GM18861 (cell line): ENCODE results near the gene SLC1A2.

Experiments
- ATAC-seq: cut with Tn5 transposase; IDR thresholded peaks from one replicate; pipeline ENCODE4 v1.9.1; 2021; ENCODE audit not compliant: unreplicated experiment

SLC1A2 gene

GRCh38 chr11:35414311-35414710, 5.0 kb downstream of the SLC1A2 start:
- ATAC-seq, result no peak

DNA sequence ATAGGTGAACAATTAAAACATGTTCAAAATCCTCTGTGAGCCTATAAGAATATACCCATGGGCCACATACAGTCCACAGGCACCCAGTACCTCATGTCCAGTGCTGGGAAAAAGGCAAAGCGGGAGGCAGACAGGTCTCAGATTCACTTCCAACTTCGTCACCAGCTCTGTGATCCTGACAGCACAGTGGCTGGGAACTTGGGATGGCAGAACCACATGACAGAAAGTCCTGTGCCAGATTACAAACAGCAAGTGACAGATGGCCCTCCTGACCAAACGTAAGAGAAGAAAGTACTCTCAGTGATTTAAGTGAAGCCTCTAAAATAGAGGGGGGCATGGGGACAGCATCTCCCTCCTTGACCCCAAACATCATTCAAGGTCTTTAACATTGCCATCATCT, 5.8 kb downstream of the SLC1A2 start:
- ATAC-seq, result no peak

- no peak for ATAC-seq
Measured at GRCh38 chr11:35412285-35412684, 7.1 kb downstream of the SLC1A2 start.

GRCh38 chr11:35407041-35407440, 12.3 kb downstream of the SLC1A2 start:
- ATAC-seq, result no peak

- ATAC-seq, result no peak
Measured at GRCh38 chr11:35404388-35404775, 15.0 kb downstream of the SLC1A2 start.

DNA sequence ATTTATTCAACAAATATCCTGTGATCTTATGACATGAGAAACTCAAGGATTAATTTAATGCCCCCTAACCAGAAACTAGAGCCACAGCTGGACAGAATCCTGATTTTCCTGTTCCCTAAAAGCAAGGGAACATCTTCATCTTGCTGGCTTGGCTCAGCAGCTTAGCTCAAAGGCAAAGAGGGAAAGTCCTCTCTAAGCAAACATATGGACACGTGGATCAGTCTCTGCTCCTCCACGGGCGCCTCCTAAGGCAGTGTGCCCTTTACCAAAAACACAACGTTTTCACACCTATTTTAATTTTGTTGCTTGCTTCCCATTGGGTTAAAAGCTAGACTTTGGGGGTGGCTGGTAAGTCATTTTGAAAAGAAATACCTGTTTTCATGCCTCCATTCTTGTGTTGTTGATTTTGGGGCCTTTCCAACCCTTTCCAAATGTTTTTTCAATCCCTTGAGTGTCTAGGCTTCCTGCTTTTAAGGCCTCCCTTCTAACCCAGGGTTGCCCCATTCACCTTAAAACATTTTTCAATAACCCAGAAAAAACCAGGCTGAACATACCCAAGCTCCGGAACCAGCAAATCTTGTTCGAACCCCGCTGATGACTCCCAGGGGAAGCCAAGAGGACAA, 15.5 kb downstream of the SLC1A2 start:
- ATAC-seq, result no peak

DNA sequence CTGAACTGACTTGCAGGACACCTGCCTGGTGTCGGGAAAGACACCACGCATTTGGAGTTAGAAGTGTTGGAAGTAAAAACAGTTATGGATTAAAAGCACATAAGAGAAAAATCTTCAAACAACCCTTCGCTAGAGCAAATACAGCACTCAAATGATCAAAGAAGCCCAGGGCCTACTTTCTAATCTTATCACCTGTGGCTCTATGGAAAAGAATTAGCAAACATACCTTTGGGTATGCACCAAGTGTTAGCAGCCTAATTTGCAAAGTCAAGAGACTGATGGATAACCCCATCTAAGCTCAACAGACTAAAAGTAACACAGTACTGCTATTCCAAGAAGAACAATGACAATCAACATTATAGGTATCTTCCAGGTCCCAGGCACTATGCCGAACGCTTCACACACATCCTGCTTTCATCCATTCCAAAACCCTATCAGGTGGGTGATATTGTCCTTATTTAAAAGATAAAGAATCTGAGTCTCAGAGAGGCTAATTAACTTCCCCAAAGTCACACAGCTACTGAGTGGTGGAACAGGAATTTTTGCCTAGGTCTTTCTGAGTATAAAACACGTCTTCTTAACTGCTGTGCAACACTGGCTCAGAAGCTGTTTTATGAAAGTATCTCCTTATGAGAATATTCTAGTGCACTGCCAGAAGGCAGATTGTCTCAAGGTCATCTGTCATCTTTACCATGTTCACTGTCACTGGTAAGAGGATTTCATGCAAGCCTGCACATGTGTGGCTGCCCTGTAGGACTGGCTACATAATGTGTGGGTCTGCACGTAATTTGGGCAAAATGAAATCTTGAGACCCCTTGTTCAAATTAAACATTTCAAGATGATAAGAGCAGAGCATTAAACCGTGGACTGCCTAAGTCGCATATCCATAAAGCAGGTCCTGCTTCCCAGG, 16.4 kb downstream of the SLC1A2 start:
- ATAC-seq, result no peak

DNA sequence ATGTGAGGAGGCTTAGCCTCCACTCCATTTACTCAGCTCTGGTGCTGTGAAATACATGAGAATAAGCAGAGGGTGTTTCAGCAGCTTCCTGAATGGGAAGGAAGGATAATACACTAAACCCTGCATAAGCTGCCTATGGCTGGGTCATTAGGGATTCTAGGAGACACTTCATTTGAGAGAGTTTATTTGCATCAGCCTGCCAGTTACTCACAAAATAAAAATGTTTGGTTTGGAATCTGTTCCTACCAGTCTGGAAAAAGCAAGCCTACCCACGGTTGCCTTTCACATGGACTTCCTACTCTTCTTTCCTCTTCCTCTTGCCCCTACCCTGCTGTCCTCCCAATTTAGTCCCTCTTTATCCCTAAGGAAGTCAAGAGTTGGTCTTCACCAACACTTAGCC, 20.5 kb downstream of the SLC1A2 start:
- no peak for ATAC-seq

GRCh38 chr11:35394941-35395340, 24.4 kb downstream of the SLC1A2 start:
- no peak for ATAC-seq

GRCh38 chr11:35393098-35393497, 26.3 kb downstream of the SLC1A2 start:
- no peak for ATAC-seq

DNA sequence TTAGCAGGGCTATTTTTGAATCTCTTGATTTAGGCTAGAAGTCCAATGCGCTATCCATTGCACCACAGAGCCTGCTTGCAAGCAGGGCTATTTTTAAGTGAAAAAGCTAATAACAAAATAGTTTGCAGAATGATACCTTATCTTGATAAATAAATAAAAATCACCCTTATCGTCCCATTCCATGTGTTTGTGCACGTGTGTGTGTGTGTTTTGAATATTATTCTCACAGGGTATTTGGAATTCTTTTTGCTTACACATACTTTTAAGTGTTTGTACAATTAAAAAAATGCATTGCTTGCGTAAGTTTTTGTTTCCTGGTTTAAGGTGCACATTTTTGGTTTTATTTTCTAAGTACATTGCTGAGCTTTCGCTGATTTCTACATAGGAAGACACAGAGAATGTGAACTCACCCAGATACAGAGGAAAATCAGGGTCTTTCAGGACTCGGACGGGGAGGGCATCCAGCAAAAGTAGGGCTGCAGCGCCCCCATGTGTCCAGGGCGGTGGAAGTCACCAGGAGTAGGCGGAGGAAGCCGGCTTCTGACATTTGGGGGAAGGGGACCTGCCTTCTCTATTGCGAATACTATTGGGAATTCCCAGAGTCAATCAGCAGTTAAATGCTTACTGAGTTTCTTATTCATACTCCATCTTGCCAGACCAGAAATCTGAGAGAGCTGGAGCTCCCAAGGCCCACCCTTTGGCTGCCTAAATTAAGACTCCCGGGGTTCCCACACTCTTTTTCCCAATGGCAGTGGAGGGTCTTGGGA, 27.3 kb downstream of the SLC1A2 start:
- no peak for ATAC-seq

DNA sequence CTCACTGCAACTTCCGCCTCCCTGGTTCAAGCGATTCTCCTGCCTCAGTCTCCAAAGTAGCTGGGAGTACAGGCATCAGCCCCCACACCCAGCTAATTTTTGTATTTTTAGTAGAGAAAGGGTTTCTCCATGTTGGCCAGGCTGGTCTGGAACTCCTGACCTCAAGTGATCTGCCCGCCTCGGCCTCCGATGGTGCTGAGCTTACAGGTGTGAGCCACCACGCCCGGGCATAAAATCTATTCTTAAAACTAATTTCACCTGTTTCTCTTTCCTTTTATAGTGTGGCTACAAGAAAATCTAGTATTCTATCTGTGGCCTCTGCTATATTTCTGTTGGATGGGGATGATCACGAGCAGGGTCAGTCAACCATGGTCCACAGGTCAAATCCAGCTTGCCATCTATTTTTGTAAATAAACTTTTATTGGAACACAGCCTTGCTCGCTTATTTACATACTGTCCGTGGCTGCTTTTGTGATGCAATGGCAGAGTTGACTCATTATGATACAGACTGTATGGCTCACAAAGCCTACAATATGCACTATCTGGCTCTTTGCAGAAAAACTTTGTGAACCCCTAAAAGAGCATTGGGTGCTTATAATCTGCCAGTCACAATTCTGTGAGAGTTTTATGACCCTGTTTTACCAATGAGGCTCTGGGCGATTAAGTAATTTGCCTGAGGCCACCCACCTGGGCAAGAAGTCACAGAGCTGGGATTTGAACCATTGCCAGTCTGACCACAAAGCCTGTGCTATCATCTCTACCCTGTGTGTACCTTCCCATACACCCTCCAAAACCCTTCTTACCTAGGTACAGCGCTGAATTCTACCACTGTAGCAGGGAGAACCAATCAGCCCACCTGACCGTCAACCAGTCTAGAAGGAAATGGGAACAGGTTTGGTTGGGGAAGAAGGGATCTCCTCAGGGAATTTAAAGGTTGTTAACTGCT, 28.3 kb downstream of the SLC1A2 start:
- peak; percentile 87 for ATAC-seq

GRCh38 chr11:35389897-35390465, 29.4 kb downstream of the SLC1A2 start:
- no peak for ATAC-seq

DNA sequence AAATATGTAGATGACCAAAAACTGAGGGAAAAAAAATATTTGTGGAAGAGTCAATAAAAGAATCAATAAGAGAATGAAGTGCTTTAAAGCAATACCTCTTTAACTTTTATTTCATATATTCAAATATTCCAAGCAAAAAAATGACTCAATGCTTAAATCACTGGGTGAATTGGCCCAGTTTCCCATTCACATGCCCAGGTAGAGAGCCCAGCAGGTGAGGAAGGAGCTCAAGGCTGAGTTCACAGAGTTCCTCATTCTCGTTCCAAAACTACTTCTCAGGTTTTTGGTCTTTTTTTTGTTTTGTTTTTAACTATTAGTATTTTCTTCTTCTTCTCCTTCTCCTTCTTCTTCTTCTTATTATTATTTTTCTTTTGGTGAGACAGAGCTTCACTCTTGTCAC, 30.2 kb downstream of the SLC1A2 start:
- no peak for ATAC-seq

DNA sequence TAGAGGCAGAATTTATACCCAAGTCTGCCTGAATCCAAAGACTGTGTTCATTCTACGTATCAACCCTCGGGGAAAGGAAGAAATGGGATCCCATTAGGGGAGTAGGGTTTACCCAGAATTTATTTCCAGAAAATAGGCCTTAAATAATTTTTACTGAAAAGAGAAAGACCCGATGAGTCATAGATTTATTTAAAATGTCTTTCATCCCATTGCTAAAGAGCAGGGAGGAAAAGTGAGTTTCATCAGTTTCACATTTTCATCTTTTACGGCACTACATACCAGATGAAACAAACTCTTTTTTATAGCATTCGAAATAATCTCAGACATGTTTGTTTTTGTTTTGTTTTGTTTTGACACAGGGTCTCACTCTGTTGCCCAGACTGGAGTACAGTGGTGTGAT, 31.3 kb downstream of the SLC1A2 start:
- ATAC-seq, result no peak

GRCh38 chr11:35387111-35387982, 32.0 kb downstream of the SLC1A2 start:
- ATAC-seq, result no peak

DNA sequence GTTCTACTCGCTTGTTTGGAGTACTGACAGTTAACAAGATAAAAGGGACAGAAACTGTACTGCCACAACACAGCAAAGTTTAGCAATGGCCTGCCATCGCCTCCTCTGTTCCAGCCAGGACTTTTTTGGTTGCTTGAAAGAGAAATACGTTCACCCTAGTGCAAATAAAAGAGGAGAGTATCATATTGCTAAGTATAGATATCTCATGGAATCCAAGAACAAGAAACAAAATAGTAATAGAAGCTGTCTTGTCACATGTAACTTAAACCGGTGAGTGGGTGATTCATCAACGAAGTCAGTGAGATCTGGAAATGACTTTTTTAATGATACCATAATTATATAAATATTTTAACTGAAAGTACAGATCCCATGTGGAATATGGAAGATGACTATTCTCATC, 35.4 kb downstream of the SLC1A2 start:
- no peak for ATAC-seq

DNA sequence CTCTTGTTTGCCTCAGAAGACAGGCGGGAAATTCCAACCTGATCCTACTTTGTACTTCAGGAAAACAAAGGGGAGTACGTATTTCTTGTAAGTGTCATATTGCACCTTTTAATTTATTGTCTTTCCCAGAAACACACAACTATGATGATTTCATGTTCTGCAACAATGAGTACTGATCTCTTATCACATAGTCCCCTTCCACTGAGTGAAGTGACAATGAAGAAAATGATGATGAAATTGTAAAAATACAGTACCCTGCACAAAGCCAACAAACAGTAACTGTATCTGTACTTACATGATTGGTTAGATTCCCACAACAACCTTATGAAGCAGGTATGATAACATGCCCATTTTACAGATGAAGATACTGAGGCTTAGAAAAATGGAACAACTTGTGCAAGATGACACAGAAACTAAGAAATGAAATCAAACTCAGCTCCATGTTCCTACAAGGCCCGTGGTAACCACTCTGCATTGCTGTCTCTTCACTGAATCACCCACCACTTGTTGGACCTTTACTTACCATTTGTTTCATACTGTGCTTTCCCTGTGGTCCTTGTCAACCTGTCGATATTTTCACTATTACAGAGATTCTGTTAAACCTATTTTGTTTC, 37.5 kb downstream of the SLC1A2 start:
- no peak for ATAC-seq

DNA sequence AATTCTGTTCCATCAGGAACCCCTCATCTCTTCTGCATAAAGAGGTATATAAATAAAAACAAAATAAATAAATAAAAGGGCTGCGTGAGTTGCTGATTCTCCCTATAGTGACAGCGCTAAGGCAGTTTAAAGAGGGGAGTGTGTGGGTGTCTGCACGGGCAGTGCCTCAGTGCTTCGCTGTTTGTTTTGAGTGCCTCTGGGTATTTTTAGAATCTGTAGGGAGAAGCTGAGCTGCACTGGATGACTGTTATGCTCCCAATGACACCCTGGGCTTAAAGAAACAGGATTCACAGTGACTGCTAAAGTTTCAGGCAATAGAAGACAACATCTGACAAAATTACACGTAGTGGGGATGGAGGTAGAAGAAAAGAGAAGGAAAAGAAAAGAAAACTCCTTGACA, 38.8 kb downstream of the SLC1A2 start:
- ATAC-seq, result no peak
